Breast epithelium (tissue), 4 donors: ENCODE data around the gene GPBP1L1. TPM values are rescaled to one million over a fixed set of nuclear protein-coding genes. Genes with fewer than 3 reads are reported as not detected.
"Not testable (repeated sequence)": the region's sequence is repeated elsewhere in the genome, so short reads cannot be mapped to it uniquely, and the experiment has no call there.

Experiments
- DNase-seq, 2 donors: peaks; one replicate each; pipeline ENCODE4 v3.0.0-alpha.2; 2019; ENCODE audit warnings: low spot score in 2 of 2
- H3K27ac ChIP-seq, 2 donors: fragments of 200-600 bp; sonication (generic) in 1 of 2; one replicate each; pipeline ENCODE4 v1.5.1; 2016 to 2019; ENCODE audit warnings: mild to moderate bottlenecking in 1 of 2
- H3K27me3 ChIP-seq, 2 donors: fragments of 200-600 bp; sonication (generic) in 1 of 2; one replicate each; pipeline versions ENCODE4 v1.5.1 to v1.6.0; 2017 to 2019; ENCODE audit warnings: control low read depth in 1 of 2, mild to moderate bottlenecking in 1 of 2
- H3K36me3 ChIP-seq: fragments of 200-600 bp; one replicate; pipeline ENCODE4 v1.5.1; 2019
- H3K4me1 ChIP-seq, 2 donors: fragments of 200-600 bp; sonication (generic); one replicate each; pipeline ENCODE4 v1.5.1; 2016 to 2019; ENCODE audit warnings: control low read depth in 1 of 2
- H3K4me3 ChIP-seq, 3 donors: fragments of 200-600 bp; sonication (generic); 1 replicate in 2 of 3; 2 replicates in 1 of 3; pipeline ENCODE4 v1.5.1; 2016 to 2019; ENCODE audit warnings: mild to moderate bottlenecking in 3 of 3, moderate library complexity in 2 of 3
- H3K9me3 ChIP-seq, 2 donors: fragments of 200-600 bp; sonication (generic) in 1 of 2; one replicate each; pipeline ENCODE4 v1.5.1; 2016 to 2019; ENCODE audit warnings: control low read depth in 1 of 2
- POLR2A ChIP-seq: fragments of 450-650 bp; IDR thresholded peaks from one replicate; pipeline ENCODE4 v1.6.1; 2016; ENCODE audit warnings: antibody characterized with exemption, mild to moderate bottlenecking, moderate library complexity
- POLR2AphosphoS5 ChIP-seq, 3 donors: sonication (generic); formaldehyde crosslinking; IDR thresholded peaks; one replicate each; pipeline ENCODE4 v1.6.1; 2017; ENCODE audit warnings: antibody characterized with exemption in 3 of 3
- intact Hi-C: fragments of 100-400 bp; cut with DNase I; formaldehyde crosslinking; loops from one replicate; pipeline ENCODE4 v1.15.1; 2023; ENCODE audit warnings: low total_unique reads
- total RNA-seq, 3 donors: library from RNA; depleted of rRNA; stranded (reverse); fragments of >200 nt; gene quantifications; one replicate each; pipeline ENCODE4 v1.1.0, GENCODE V29; 2016
- TF ChIP-seq, protein P1 (sequence below), 3 donors: fragments of 450-650 bp; IDR thresholded peaks; one replicate each; pipeline ENCODE4 v1.5.1; 2016 to 2017; ENCODE audit warnings: antibody characterized with exemption in 3 of 3, mild to moderate bottlenecking in 3 of 3, moderate library complexity in 3 of 3

GPBP1L1 gene
- total RNA-seq, 3 donors from 2014 or later: 103 to 195 (median 114) TPM

DNA sequence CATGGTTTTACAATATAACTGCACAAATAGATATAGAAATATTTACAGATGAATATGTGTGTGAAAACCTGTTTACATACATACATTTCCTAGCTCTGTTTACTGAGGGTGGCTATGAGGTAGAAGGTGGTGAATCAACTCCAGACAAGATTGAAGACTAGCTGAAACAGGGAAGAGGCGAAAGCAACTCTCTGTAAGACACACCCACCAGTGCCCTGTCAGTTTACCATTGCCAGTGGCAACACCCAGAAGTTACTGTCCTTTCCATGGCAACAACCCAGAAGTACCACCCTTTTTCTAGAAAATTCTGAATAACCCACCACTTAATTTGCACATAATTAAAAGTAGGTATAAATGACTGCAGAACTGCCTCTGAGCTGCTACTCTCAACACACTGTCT, 18.3 kb upstream of the GPBP1L1 start:
- H3K4me3 ChIP-seq: no peak overlapping the region
- DNase-seq: no peak
- TF ChIP-seq, protein P1, sequence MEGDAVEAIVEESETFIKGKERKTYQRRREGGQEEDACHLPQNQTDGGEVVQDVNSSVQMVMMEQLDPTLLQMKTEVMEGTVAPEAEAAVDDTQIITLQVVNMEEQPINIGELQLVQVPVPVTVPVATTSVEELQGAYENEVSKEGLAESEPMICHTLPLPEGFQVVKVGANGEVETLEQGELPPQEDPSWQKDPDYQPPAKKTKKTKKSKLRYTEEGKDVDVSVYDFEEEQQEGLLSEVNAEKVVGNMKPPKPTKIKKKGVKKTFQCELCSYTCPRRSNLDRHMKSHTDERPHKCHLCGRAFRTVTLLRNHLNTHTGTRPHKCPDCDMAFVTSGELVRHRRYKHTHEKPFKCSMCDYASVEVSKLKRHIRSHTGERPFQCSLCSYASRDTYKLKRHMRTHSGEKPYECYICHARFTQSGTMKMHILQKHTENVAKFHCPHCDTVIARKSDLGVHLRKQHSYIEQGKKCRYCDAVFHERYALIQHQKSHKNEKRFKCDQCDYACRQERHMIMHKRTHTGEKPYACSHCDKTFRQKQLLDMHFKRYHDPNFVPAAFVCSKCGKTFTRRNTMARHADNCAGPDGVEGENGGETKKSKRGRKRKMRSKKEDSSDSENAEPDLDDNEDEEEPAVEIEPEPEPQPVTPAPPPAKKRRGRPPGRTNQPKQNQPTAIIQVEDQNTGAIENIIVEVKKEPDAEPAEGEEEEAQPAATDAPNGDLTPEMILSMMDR (IDR thresholded peaks at IDR 0.05): no peak
- no peak for TF ChIP-seq POLR2A
- TF ChIP-seq POLR2AphosphoS5 (IDR thresholded peaks at IDR 0.05): no peak
- H3K27me3 ChIP-seq: no peaks in the 10 kb centered on the region
- peaks cover 0 to 4% of the 10 kb centered on the region in 2 donors for H3K9me3 ChIP-seq
- H3K27ac ChIP-seq: no peak overlapping the region
- intact Hi-C loops: no loop called here
- H3K4me1 ChIP-seq: no peaks in the 10 kb centered on the region
- H3K36me3 ChIP-seq: no peaks in the 10 kb centered on the region

DNA sequence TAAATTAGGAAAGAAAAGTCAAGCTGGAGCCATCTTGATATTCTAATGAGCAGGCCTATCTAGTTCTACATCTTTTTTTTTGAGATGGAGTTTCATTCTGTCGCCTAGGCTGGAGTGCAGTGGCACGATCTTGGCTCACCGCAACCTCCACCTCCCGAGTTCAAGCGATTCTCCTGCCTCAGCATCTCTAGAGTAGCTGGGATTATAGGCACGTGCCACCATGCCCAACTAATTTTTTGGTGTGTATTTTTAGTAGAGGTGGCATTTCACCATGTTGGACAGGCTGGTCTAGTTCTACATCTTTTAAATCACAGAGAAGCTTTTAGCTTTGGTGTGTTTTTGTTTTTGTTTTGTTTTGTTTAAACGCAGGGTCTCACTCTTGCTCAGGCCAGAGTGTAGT, 8.5 kb upstream of the GPBP1L1 start:
- no peaks in the 10 kb centered on the region for H3K36me3 ChIP-seq
- no peaks in the 10 kb centered on the region for H3K4me1 ChIP-seq
- no peaks in the 10 kb centered on the region for H3K27me3 ChIP-seq
- no peak for TF ChIP-seq POLR2A
- no peak for TF ChIP-seq POLR2AphosphoS5 (IDR thresholded peaks at IDR 0.05)
- TF ChIP-seq, protein P1 (IDR thresholded peaks at IDR 0.05): no peak
- no peak overlapping the region for H3K4me3 ChIP-seq
- H3K9me3 ChIP-seq: no peaks in the 10 kb centered on the region
- intact Hi-C loops: loop anchor here (5.0 kb wide), 1 partner anchor 507 kb away; the partner anchor contains the start of gene LURAP1
- no peak overlapping the region for H3K27ac ChIP-seq
- DNase-seq: no peak

DNA sequence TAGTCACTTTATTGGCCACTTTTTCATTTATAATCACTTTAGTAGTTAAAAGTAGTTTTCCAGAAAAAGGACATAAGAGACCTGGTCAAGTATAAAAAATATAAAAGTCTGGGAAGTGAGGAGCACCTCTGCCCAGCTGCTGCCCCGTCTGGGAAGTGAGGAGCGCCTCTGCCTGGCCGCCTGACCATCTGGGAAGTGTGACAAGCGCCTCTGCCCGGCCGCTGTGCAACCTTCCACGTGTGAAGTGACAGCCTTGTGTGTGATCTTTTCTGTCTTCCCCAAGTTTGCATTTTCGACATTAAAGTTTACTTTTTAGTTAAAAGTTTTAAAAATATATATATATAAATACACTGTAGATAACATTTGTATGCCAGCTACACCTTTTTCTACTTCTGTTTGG, 7.5 kb upstream of the GPBP1L1 start:
- DNase-seq, H3K9me3 ChIP-seq, H3K36me3 ChIP-seq, H3K27me3 ChIP-seq, H3K27ac ChIP-seq, H3K4me1 ChIP-seq, H3K4me3 ChIP-seq: not testable (repeated sequence)
- intact Hi-C loops: loop anchor here (5.0 kb wide), 1 partner anchor 508 kb away; the partner anchor contains the start of gene LURAP1

DNA sequence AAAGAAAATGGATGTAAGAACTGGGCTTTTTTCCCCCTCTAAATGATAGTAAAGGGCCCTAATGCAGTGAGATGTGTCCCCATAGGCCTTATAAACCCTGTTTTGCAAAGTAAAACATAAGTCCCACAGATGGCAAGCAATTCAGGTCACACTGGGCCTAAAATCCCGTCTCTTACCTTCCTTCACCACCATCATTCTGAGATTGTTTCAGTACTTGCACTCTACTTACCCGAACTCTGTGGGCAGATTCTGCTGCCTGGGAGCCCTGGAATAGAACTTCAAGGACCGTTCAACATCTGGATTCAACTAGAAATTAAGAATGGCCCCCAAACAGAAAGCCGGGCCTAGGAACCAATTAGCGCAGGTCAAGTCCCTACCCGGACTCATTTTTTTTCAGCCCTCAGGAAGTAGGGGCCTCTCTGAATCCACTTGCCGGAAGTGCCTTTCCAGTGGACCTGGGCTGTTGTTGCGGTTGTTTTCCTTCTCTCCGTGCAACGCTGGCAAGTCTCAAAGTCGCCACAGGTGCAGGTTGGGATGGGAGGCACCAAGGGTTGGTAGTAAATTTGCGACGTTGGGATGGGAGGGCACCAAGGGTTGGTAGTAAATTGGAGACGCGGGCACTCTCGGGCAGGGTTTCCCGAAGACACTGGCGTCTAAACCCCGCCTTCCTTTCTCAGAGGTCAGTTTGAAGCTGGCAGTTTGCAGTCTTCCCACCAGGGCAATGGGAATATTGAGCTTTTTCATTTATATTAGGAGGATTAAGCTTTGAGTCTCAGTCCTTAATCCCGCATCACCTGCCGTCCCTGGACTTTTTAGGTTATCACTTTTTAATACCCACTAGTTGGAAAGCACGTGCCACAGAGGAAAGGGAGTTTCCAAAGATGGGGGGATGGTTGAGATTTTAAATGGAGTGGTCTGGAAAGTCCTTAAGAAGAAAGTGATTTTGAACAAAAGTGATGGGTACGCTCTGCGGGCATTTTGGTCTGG, 1.7 kb upstream of the GPBP1L1 start, which contains the start of gene TMEM69:
TMEM69 (plus strand) TSS at position 428 of the 987 bp plus-strand sequence. CDS start 2,888 bp downstream, outside the sequence.
- no peaks in the 10 kb centered on the region for H3K36me3 ChIP-seq
- H3K27me3 ChIP-seq: no peaks in the 10 kb centered on the region
- intact Hi-C loops: loop anchor here (10.0 kb wide), 1 partner anchor 103 kb away; the partner anchor contains the start of gene NASP
- H3K27ac ChIP-seq: peak within 1 kb of the TSS; percentile 98 to 100
- peaks cover 0 to 5% of the 10 kb centered on the region in 2 donors for H3K4me1 ChIP-seq
- TF ChIP-seq, protein P1 (IDR thresholded peaks at IDR 0.05): peak in 2 of 3 donors; percentile 51 to 53
- peak; percentile 23 for TF ChIP-seq POLR2A
- TF ChIP-seq POLR2AphosphoS5 (IDR thresholded peaks at IDR 0.05): peak; percentile 75 to 86 (median 77)
- no peaks in the 10 kb centered on the region for H3K9me3 ChIP-seq
- peak within 1 kb of the TSS; percentile 87 to 91 (median 90) for H3K4me3 ChIP-seq
- peak; percentile 68 to 69 for DNase-seq

DNA sequence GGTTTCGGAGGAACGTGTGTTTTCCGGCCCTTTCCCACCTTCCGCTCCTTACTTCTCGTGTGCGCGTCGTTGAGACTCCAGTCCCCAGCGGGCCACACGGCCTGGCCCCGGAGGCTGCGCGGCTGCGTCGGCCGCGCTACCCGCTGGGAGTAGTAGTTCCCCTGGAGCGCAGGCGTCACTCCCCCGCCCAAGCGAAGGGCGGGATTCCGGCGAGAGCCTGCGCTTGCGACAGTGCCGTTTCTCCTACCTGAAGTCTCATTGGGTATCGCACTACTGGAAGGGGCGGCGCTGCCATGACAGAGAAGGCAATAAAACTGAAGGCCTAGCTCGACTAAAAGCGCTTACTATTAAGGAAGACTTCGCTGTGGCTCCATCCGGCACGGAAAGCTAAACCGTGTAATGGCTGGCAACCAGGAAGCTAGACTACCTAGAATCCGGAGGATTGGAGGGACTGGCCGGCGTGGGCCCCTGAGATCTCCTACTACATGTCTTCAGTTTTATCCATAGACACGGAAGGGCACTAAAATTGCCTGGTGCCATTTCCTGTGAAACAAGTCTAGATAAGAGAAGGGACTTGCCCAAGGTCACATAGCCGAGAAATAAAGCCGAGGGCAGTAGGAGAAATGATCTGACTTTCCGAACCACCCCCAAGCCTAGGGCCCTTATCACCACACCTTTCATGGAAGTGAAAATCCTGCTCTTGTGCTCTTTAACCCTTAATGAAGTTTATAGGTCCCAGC, 851 bp upstream of the GPBP1L1 start:
- Histone ChIP-seq H3K4me1 (peaks cover 0 to 5% of the 10 kb centered on the region in 2 donors), H3K36me3 (no peaks in the 10 kb centered on the region), H3K4me3 (peak overlapping the region; percentile 87 to 91 (median 90)), H3K27ac (peak overlapping the region; percentile 98 to 100), H3K27me3 (no peaks in the 10 kb centered on the region), H3K9me3 (no peaks in the 10 kb centered on the region)
- intact Hi-C loops: loop anchor here (10.0 kb wide), 1 partner anchor 102 kb away; the partner anchor contains the start of gene NASP
- TF ChIP-seq, protein P1 (IDR thresholded peaks at IDR 0.05): no peak
- TF ChIP-seq POLR2AphosphoS5 (IDR thresholded peaks at IDR 0.05) (peak; percentile 71 to 97 (median 95)), POLR2A (peak; percentile 85)
- peak; percentile 96 to 99 for DNase-seq
